ENCODE data around the gene LRRN2.

Gene LRRN2

DNA sequence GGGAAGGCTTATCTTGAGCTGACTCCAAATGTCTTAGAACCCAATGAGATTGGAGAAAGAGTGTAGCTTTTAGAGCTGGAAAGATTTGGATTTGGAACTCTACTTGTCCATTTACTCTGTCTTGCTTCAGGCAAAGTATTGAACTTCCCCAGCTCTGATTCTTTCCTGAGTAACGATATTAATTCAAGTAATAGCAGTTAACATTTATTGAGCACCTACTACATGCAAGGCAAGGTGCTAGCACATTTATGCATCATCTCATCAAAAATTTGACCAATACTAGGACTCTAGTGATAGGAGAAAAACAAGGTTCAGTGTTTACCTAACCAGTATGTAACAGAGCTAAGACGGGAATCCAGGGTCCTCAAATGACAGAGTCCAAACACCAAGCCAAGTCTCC lies 2.5 kb upstream of the LRRN2 start:
- TF ChIP-seq SIN3A (IDR thresholded peaks at IDR 0.05; ENCODE audit: borderline replicate concordance, insufficient read depth, low read length) = no peak
- TF ChIP-seq TAF1 (IDR thresholded peaks at IDR 0.05; ENCODE audit: borderline replicate concordance, insufficient read depth, low read length) = no peak
- TF ChIP-seq POLR2AphosphoS5 (IDR thresholded peaks at IDR 0.05; ENCODE audit: low read depth, low read length) = no peak
- TF ChIP-seq FOXP2 (optimal IDR thresholded peaks at IDR 0.05; ENCODE audit: borderline replicate concordance, extremely low read depth, extremely low read length, insufficient read depth) = no peak
- no peak for TF ChIP-seq REST (IDR thresholded peaks at IDR 0.05; ENCODE audit: insufficient read depth in 1 of 2, low read depth in 2 of 2, low read length in 2 of 2)

- TF ChIP-seq REST (IDR thresholded peaks at IDR 0.05; ENCODE audit: insufficient read depth in 1 of 2, low read depth in 2 of 2, low read length in 2 of 2) (no peak), SIN3A (IDR thresholded peaks at IDR 0.05; ENCODE audit: borderline replicate concordance, insufficient read depth, low read length) (no peak), FOXP2 (optimal IDR thresholded peaks at IDR 0.05; ENCODE audit: borderline replicate concordance, extremely low read depth, extremely low read length, insufficient read depth) (no peak), TAF1 (IDR thresholded peaks at IDR 0.05; ENCODE audit: borderline replicate concordance, insufficient read depth, low read length) (no peak), POLR2AphosphoS5 (IDR thresholded peaks at IDR 0.05; ENCODE audit: low read depth, low read length) (no peak)
Measured at GRCh38 chr1:204684571-204685235, 835 bp downstream of the LRRN2 start.

DNA sequence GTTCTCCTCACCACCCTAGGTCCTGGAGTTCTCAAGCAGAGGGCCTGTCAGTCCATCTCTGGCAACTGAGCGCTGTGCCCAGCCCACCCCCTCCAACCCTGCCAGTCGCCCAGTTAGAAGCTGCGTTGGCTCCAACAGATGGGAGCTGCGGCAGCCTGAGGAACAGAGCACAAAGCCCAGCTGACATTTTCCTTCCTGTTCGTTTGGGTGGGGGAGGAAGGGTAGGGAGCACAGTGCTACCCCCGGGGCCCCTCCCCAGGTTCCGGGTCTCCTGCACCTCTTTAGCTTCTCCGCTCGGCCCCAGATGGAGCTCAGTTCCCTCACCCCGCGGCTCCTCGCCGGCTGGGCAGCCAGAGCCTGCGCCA lies 1.4 kb downstream of the LRRN2 start:
- no peak for TF ChIP-seq FOXP2 (optimal IDR thresholded peaks at IDR 0.05; ENCODE audit: borderline replicate concordance, extremely low read depth, extremely low read length, insufficient read depth)
- no peak for TF ChIP-seq POLR2AphosphoS5 (IDR thresholded peaks at IDR 0.05; ENCODE audit: low read depth, low read length)
- TF ChIP-seq SIN3A (IDR thresholded peaks at IDR 0.05; ENCODE audit: borderline replicate concordance, insufficient read depth, low read length) = no peak
- TF ChIP-seq TAF1 (IDR thresholded peaks at IDR 0.05; ENCODE audit: borderline replicate concordance, insufficient read depth, low read length) = no peak
- TF ChIP-seq REST (IDR thresholded peaks at IDR 0.05; ENCODE audit: insufficient read depth in 1 of 2, low read depth in 2 of 2, low read length in 2 of 2) = no peak

DNA sequence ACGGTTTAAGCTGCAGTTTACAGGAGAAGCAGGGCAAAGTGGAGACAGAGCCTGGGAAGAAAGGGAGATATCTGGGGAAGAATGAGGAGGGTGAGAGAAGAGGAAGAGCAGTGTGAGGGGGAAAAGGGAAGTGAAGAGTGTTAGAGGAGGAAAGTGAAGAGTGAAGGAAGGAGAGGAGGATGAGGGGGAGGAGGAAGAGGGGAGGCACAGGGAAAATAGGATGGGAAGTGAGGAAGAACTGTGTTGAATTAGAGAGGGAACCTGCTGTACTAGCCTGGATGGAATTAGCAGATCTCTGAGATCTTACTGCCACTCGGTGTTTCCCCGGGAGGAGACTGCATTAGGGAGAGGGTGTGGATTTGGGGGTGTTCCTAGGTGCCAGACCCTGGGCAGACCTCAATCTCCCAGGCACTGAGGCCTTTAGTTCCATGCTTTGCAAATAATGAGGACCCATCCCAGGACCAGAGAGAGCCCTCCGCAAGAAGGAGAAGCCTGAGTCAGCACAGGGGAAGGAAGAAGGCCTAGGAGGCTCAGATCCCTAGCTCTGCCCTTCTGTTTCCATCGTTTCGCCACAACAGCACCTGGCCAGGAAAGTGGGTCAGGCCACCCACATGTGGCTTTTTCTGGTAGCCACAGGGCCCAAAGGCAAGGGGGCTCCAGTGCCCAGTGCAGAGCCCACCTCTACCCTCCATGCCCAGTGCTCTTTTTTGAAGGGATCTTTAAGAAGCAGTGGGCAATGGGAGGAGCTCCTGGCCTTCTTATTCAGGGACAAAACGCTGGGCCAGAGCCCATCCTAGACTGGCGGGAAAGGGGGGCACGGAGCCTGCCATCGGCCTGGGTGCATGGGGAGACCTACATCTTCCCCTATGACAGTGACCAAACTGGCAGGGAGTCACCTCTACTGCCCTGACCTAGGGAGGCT lies 2.0 kb downstream of the LRRN2 start:
- TF ChIP-seq TAF1 (IDR thresholded peaks at IDR 0.05; ENCODE audit: borderline replicate concordance, insufficient read depth, low read length) (no peak), POLR2AphosphoS5 (IDR thresholded peaks at IDR 0.05; ENCODE audit: low read depth, low read length) (no peak)

GRCh38 chr1:204680461-204680860 lies 5.1 kb downstream of the LRRN2 start:
- no peak for TF ChIP-seq REST (IDR thresholded peaks at IDR 0.05; ENCODE audit: insufficient read depth in 1 of 2, low read depth in 2 of 2, low read length in 2 of 2)
- TF ChIP-seq POLR2AphosphoS5 (IDR thresholded peaks at IDR 0.05; ENCODE audit: low read depth, low read length) = no peak
- no peak for TF ChIP-seq TAF1 (IDR thresholded peaks at IDR 0.05; ENCODE audit: borderline replicate concordance, insufficient read depth, low read length)
- TF ChIP-seq SIN3A (IDR thresholded peaks at IDR 0.05; ENCODE audit: borderline replicate concordance, insufficient read depth, low read length) = no peak
- no peak for TF ChIP-seq FOXP2 (optimal IDR thresholded peaks at IDR 0.05; ENCODE audit: borderline replicate concordance, extremely low read depth, extremely low read length, insufficient read depth)

All from PFSK-1 (cell line).